Stimulated activated CD8-positive, alpha-beta memory T cell treated with anti-CD3 and anti-CD28 coated beads, Interleukin-2, amount 100 ng/mL, for 1 hour (primary cell): ENCODE measurements around the gene SZT2.
"Not testable (repeated sequence)": the region's sequence is repeated elsewhere in the genome, so short reads cannot be mapped to it uniquely, and the experiment has no call there.

Experiments
- DNase-seq, 2 donors: peaks; one replicate each; pipeline ENCODE4 v3.0.0-alpha.2; 2020; ENCODE audit warnings: low read depth in 2 of 2

SZT2 gene

DNA sequence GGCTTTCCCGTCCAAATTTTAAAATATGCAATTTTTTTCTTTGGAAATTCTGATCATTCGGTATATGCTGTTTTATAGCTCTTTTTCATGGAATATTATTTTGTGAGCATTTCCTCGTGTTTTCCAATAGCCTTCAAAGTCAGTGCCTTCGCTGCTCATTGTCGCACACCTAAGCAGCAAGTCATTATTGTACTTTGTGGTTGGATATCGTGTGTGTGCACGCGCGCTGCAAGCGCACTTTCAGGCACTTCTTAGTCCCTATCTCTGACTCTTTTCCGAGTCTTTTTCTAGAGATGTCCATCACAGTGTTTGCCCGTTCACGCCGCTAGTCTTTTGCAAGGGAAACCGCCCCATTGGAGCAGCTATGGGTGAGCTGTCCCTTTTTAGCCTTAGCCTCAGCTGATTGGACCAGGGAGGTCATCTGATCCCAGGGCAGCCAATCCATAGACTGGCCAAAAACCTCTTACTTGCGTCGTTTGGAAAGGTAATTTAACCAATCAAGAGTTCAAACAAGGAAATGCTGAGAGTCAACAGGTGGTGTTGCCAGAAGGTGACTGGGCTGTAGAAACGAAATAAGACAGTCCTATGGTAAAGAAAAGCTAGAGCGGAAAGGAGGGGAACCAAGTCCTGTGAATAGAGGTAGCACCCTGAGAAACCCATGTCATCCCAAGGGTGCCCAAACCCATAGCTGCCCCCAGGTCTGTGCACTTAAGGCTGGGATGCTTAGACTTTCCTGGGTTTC lies 64.7 kb downstream of the SZT2 start:
- DNase-seq = peak in 1 of 2 donors; percentile 8

DNA sequence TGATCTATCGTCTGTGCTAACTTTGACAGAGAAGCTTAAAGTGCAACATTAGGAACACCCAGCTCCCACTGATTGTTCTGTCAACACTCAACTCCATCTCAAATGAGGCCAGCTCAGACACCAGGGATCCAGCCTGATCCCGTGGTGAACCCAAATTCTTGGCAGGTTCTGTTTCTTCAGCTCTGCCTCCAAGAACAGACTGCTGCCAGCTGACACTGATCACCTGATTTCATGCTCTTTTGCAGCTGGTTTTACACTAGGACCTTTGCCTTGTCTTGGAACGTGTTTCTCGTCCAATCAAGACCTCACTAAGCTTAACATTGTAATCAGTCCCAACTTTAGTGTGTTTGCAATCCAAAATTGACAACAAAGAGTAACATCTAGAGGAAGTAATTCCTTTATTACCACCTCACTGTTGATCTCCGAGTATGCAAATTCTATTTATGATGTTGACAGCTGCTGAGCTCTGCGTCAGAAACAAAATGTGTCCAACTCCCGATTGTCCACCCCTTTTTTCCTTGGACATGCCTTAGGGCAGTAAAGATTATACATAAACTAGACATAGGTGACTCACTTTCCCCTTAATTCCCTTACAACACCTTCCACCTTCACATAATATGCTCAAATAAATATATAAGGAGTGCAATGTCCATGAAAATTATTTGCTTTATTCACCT lies 65.7 kb downstream of the SZT2 start:
- DNase-seq = no peak

DNA sequence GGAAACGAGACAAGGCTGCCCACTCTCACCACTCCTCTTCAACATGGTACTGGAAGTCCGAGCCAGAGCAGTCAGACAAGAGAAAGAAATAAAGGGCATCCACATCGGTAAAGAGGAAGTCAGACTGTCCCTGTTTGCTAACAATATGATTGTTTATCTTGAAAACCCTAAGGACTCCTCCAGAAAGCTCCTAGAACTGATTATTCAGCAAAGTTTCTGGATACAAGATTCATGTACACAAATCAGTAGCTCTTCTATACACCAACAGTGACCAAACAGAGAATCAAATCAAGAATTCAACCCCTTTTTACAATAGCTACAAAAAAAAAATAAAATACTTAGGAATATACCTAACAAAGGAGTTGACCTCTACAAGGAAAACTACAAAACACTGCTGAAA lies 68.7 kb downstream of the SZT2 start:
- DNase-seq = not testable (repeated sequence)

DNA sequence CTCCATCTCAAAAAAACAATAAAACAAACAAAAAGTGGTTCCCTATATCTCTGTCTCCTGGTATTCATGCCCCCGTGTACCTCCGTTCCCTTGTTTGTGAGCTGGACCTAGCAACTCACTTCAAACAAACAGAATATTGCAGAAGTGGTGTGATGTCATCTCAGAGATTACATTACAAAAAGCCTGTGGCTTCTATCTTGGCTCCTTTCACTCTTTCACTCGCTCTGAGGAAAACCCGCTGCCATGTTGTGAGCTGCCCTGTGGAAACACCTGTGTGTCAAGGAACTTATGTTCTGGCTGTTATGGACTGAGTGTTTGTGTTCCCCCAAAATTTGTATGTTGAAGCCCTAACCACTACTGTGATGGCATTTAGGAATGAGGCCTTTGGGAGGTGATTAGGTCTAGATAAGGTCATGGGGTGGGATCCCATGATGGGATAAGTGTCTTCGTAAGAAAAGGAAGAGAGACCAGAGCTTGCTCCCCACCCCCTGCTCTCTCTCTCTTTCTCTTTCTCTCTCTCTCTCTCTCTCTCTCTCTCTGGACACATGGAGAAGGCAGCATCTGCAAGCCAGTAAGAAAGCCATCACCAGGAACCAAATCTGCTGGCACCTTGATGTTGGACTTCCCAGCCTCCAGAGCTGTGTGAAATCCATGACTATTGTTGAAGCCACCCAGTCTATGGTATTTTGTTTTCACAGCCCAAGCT lies 71.4 kb downstream of the SZT2 start:
- no peak for DNase-seq

DNA sequence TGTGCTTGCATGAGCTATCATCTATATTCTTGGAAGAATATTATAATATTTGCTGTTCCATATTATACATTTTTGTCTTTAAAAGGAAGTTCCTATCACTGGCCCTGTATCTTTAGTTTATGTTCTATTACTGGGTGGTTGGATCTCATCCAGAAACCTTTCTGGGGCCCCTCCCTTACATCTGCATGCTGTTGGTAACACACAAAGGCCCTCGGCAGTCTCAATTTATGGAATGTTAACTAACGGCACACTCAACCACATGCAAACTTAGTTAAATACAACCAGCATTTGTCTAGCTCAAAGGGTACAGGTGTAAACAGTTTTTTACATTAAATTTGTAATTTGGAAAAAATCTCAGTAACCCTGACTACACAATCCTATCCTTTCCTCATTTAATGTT lies 73.8 kb downstream of the SZT2 start:
- no peak for DNase-seq

DNA sequence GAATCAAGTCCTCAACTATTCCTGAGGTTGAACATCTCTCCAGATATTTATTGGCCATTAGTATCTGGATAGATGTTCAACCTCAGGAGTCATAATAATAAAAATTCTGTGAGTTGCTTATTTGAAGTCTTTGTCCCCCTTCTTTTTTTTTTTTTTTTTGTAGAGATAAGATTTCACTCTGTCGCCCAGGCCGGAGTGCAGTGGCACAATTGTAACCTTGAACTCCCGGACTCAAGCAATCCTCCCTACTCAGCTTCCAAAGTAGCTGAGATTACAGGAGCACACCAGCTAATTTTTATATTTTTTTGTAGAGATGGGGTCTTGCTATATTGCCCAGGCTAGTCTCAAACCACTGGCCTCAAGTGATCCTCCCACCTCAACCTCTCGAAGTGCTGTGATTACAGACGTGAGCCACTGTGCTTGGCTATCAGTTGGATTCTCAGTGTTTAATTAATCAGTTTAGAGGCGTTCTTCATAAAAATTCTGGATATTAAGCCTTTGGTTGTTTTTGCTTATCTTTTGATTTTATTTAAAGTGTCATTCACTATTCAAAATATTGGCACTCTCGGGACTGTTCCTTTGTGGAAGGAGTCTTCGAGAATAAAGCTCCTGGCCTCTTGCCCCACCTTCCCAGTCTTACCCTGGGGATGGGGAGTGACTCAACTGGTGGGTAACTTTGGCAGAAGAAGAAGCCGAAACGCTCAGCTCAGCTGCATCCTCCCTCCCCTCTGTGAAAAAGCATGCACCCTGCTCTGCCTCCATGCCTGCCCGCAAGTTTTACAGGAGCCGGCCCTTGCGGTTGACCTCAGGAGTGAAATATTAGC lies 75.2 kb downstream of the SZT2 start:
- no peak for DNase-seq

DNA sequence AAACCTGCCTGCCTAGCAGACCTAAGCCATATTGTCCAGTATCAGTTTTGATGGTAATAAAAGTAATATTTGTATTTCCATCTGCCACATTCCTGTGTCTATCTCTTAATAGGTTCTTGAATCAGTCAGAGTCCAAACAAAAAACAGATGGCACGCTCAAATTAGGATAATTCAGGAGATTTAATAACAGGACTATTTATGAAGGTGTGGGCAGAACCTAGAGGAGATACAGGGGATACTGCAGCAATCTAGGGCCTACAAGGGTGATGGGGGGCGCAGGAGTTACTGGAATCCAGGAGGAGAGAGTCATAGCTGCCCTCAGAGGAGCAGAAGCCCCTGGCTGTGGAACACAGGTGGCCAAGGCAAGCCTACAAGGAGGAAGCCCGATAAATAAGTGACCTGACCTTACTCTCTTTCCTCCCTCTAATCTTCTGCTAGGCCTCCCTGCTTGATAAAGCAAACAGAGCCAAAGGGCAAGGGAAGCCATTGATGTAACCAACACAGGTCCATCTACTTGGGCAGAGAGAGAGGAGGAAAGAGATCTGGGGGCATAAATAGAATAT lies 75.9 kb downstream of the SZT2 start:
- DNase-seq = no peak

DNA sequence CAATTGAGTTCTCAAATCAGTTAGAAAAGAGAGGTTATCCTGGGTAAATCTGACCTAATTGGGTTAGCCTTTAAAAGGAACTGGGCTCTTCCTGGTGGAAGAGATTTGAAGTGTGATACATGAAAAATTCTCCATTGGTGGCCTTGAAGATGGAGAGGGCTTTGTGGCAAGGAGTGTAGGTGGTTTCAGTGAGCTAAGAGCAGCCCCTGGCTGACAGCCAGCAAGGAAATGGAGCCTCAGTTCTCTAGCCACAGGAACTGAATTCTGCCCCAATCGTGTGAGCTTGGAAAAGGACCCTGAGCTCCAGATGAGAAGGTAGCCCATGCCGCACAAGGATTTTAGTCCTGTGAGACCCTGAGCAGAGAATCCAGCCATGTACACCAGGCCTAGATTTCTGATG lies 76.7 kb downstream of the SZT2 start:
- no peak for DNase-seq

DNA sequence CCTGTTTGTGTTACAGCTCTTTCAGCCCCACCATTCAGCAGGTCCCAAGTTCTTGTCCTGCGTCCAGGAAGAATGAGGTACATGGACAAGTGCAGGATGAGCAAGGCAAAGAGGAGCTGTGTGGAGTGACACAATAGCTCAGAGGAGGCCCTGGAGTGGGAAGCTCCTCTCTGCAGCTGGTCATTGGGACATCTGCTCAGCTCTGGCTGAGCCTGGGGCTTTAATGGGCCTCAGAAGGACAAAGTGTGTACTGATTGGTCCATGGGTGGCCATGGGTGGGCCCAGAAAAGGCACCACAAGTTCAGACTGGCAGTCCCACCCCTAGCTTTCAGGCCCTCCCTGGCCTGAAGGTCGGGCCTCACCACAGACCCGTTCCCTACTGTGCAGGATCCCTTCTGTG lies 78.7 kb downstream of the SZT2 start:
- DNase-seq = no peak

DNA sequence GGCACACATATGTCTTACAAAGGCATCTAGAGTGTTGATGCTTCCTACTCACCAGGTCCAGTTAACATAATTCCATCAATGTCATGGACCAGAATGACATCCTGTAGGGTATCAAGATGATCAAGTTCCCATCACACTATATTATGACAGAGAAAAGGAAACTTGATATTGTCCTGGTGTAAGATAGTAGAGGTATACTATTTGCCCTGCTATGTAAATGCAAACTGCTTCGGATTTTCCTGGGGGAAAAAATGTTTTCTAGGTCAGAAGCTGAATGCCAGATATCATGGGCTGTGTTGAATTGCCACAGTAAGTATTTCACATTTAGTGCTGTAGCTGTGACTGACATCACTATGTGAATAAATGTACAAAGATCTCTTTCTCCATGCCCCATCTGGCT lies 80.2 kb downstream of the SZT2 start:
- no peak for DNase-seq

DNA sequence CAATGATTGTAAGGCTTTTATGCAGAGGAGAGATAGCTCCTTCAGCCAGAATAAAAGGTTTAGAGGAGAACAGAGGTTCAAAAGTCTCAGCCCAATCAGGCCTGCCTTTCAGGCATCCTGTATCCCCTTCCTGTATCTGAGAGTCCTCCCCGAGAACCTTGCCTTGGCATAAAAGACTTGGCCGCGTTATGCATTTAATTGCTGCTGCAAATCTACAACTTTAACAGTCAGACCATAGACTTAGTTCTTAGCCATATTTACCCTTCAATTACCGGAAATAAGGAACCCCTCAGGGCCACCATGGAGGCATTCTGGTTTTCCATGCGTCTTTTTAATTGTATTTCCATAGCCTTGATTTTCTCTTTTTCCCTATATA lies 82.4 kb downstream of the SZT2 start:
- DNase-seq = no peak

DNA sequence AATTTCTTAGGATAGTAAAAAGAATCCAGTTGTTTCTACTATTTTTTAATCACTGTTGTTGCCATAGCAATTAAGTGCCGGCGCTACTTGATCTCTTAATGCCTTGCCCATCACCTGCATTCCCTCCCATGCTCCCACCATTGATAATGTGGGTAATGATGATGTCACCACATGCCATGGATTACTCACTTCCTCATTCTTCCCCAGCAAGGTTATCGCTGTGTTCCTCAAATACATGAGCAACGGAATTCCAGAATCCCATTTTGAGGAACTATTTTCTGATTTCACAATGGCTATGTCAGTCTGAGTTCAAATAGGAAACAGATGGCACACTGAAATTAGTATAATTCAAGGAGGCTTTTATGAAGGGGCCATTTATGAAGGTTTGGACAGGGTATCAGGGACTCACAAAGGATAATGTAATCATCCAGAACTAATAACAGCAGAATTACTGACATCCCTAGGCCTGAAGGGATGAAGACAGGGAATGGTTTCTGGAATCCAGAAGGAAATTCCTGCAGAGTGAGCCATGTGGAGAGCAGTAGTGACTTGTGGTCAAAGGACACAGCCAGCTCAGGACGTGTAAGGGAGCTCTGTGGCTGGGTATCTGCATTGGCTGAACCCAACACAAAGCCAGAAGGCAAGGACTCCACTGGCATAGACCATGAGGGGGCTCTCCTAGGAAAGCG lies 82.9 kb downstream of the SZT2 start:
- DNase-seq = not testable (repeated sequence)

DNA sequence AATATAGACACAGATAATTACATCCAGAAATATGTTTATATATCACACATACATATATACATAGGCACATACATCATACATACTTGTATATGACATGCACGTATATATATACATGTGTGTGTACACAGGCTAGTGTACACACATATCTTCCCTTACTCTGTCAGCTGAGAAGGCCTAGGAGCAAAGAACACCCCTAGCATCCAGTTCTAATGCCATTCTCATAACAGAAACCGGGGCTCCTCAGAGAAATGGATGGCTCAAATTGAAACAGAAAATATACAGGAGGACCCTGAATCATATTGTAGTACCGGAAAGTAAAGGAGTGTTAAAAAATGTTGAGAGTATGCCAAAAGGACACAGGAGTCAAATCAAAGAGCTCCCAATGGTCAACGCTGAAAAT lies 83.8 kb downstream of the SZT2 start:
- no peak for DNase-seq

DNA sequence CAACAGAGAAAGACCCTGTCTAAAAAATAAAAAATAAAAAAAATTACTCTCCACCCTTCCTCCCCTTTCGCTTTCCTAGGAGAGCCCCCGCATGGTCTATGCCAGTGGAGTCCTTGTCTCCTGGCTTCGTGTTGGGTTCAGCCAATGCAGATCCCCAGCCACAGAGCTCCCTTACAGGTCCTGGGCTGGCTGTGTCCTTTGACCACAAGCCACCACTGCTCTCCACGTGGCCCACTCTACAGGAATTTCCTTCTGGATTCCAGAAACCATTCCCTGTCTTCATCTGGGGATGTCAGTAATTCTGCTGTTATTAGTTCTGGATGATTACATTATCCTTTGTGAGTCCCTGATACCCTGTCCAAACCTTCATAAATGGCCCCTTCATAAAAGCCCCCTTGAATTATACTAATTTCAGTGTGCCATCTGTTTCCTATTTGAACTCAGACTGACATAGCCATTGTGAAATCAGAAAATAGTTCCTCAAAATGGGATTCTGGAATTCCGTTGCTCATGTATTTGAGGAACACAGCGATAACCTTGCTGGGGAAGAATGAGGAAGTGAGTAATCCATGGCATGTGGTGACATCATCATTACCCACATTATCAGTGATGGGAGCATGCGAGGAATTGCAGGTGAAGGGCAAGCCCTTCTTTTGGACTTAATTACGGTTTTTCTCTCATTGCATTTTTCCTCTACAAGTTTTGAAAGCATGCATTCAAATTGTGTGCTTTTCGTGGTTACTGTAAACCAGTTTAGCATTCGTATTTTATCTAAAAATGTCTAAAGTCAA lies 86.1 kb downstream of the SZT2 start:
- not testable (repeated sequence) for DNase-seq

DNA sequence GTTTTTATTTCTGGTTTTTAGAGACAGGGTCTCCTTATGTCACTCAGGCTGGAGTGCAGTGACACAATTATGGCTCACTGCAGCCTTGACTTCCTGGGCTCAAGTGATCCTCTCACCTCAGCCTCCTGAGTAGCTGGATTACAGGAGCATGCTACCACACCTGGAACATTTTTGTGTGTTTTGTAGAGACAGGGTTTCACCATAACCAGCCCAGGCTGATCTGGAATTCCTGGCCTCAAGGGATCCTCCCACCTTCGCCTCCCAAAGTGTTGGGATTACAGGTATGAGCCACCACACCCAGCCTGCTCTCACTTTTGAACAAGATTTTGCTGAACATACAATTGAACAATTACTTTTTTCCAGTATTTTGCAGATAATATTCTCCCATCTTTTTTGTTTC lies 88.0 kb downstream of the SZT2 start:
- no peak for DNase-seq

DNA sequence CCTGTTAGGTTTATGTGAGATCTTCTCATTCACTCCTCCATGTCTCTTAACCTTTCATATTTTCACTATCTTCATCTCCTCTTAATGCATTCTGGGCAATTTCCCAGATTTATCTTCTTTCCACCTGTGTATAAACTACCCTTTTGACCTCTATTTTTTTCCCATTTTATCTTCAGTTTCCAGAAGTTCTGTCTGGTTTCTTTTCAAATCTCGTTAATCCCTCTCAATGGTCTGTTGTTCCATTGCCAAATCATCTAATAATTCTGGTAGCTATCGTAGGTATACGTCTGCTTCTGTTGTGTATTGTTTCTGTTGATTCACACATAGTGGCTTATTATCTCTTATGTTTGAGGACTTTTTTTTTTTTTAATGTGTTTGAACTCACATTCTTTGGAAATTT lies 89.7 kb downstream of the SZT2 start:
- DNase-seq = no peak

DNA sequence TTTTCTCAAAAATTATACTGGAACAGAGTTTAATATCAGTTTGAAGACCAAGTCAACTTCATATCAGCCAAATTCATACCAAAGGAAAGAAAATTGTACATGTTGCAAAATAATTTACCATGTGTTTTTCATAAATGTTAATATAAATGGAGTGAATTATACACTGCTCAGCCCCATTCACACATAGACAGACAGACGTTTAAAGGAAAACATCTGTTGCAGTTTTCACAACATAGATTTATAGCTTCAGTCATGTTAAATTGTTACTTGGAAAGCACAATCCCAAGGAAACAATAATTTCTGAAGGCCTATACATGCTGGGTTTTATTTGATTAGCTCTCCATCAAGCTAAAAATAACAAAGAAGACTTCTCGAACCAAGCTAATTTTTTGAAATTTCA lies 91.8 kb downstream of the SZT2 start:
- no peak for DNase-seq

DNA sequence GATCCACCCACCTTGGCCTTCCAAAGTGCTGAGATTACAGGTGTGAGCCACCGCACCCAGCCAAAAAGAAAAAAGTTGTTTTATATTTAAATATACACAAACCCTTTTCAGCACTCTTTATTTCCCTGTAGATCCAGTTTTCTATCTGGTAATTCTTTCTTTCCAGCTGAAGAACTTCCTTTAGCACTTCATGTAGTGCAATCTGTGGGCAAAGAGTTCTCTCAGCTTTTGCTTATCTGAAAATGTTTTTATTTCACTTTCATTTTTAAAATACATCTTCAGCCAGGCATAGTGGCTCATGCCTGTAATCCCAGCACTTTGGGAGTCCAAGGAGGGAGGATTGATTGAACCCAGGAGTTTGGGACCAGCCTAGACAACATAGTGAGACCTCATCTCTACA lies 92.5 kb downstream of the SZT2 start:
- no peak for DNase-seq

DNA sequence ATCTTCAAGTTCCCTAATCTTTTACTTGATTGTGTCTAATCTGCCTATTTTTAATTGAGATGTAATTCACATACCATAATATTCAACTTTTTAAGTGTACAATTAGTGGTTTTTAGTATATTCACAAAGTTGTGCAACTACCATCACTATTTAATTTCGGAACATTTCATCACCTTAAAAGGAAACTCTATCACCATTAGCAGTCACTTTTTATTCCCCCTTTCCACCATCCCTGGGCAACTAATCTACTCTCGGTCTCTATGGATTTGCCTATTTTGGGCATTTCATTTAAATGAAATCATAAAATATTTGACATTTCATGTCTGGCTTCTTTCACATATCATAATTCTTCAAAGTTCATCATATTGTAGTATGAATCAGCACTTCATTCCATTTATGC lies 94.7 kb downstream of the SZT2 start:
- DNase-seq = no peak

DNA sequence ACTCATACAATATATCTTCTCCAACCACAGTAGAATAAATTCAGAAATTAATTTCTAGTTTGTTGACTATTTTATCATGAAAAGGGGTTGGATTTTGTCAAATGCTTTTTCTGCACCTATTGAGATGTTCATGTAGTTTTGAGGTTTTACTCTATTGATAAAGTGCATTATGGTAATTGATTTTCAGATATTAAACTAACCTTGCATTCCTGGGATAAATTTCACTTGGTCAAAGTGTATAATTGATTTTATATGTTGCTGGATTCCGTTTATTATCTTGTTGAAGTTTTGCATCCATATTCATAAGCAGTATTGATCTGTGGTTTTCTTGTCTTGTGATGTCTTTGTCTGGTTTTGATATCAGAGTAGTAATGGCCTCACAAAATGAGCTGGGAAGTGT lies 98.5 kb downstream of the SZT2 start:
- no peak for DNase-seq

DNA sequence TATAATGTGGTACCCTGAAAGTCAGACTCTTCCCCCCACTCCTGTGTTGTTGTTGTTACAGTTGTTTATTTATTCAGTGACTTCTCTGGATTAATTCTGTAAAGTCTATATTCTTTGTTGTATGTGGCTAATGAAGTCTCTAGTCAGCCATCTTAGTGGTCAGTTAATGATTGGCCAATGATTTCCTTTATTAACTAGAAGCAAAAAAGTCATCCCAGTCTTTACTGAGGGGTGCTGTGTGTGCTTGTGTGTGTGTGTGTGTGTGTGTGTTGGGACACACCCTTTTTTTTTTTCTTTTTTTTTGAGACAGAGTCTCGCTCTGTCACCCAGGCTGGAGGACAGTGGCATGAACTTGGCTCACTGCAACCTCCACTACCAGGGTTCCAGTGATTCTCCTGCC lies 101.4 kb downstream of the SZT2 start:
- DNase-seq = no peak
